Ovary (tissue), 3 donors: Measurements from ENCODE around the gene C2orf92.

Experiments used
- CTCF ChIP-seq, 3 donors: fragments of 450-650 bp in 2 of 3; fragments of 200-600 bp in 1 of 3; IDR thresholded peaks; one replicate each; pipeline versions ENCODE4 v1.5.1 to v1.8.0; 2016 to 2022; ENCODE audit warnings: antibody characterized with exemption in 3 of 3, mild to moderate bottlenecking in 1 of 3
- POLR2A ChIP-seq: fragments of 450-650 bp; IDR thresholded peaks from one replicate; pipeline ENCODE4 v1.6.1; 2017; ENCODE audit warnings: antibody characterized with exemption, mild to moderate bottlenecking, moderate library complexity
- donor health status: DM: no; HTN: no; CAD: no.

- TF ChIP-seq POLR2A: no peak
- TF ChIP-seq CTCF (IDR thresholded peaks at IDR 0.05): no peak
Observed at GRCh38 chr2:97731274-97732020, 61.9 kb downstream of the C2orf92 start.
